ENCODE data around the gene SLC7A5. TPM values are rescaled to one million over a fixed set of nuclear protein-coding genes. Genes with fewer than 3 reads are reported as not detected.

The SLC7A5 gene
- total and polyA plus RNA-seq, 2 of the 4 experiments (the other 2 are of a cell fraction) = 11.3 to 101 TPM

DNA sequence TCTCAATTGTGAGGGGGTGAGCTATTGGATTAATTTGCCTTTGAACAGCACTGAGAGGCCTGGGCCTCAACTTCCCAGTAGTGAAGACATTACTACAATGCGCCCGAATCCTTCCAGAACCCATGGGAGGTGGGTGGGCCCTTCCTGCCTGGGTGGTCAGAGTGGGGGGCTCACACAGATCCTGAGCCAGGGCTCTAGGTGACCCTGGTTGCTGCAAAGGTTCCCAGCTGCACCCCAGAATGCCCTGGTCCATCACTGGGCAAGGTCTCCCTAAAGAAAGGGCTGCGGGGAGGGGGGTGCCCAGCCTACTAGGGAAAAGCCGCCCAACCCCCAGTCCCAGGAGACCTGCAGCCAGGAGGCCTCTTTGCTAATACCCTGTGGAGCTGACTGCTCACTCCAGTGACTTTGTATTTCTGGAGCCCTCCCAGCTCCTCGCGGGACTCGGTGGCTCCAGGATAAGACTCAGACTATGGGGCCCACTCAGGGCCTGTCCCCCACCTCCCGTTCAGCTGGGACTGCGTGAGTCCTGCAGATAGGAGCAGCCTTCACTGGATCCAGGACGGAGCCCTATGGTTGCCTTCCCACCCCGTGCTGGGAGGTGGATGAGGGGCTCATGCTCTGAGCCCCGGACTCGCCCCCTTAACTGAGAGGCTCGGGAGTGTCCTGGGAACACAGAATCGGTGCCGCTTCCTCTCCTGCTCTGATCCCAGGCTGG is 40.2 kb downstream of the SLC7A5 start:
- H4K8ac ChIP-seq (ENCODE audit: low read depth in 2 of 2, low read length in 2 of 2) = no peak overlapping the region
- no peak overlapping the region for H2BK5ac ChIP-seq (ENCODE audit: low read depth, low read length, poor library complexity, severe bottlenecking)
- H3K9me3 ChIP-seq (ENCODE audit: control insufficient read depth, insufficient read depth, low read length) = no peaks in the 10 kb centered on the region
- H4K5ac ChIP-seq (ENCODE audit: low read depth, low read length) = no peak overlapping the region
- no peak overlapping the region for H3K23ac ChIP-seq (ENCODE audit: low read depth, low read length)
- no peak overlapping the region for H3K4me3 ChIP-seq (ENCODE audit: insufficient read depth, low read depth, low read length)
- in situ Hi-C loops (cut with MboI; ENCODE audit: low sequenced_read_pairs) (no loop called here), intact Hi-C loops (cut with micrococcal nuclease) (no loop called here), dilution Hi-C loops (cut with HindIII; ENCODE audit: low sequenced_read_pairs, unreplicated experiment) (no loop called here)
- peaks cover 0 to 5% of the 10 kb centered on the region in 2 experiments; a peak in 1 of 4 replicates for H3K79me1 ChIP-seq (ENCODE audit: low read depth in 1 of 2, low read length in 2 of 2)
- DNase-seq = no peak
- no peak overlapping the region for H3K56ac ChIP-seq (ENCODE audit: extremely low read depth, insufficient read depth, low read length)
- peaks cover 40% of the 10 kb centered on the region for H3K36me3 ChIP-seq (ENCODE audit: control insufficient read depth, insufficient read depth, low read length)
- no peaks in the 10 kb centered on the region for H3K4me1 ChIP-seq (ENCODE audit: control insufficient read depth, insufficient read depth, low read length)
- H3K27ac ChIP-seq (ENCODE audit: insufficient read depth, low read length) = no peak overlapping the region
- H3K14ac ChIP-seq (replicated peaks; ENCODE audit: low read depth, low read length) = no peak overlapping the region
- H3K9ac ChIP-seq (ENCODE audit: low read depth, low read length) = no peak overlapping the region
- no peak; the same call in 1 of the 2 replicates for ATAC-seq (ENCODE audit: low read depth)
- CTCF ChIA-PET = interaction anchor here (0.9 kb wide), 1 partner anchor 21 kb away, joined by 3 read pairs; no protein-coding TSS in a partner anchor
- no peak overlapping the region for H2BK20ac ChIP-seq (ENCODE audit: low read depth, low read length)
- H3K18ac ChIP-seq (ENCODE audit: low read depth, low read length) = no peak overlapping the region
- no peak overlapping the region for H2AK5ac ChIP-seq (ENCODE audit: low read depth, low read length)
- peak overlapping the region; percentile 45 for H2AK9ac ChIP-seq (replicated peaks; ENCODE audit: low read depth, low read length, poor library complexity)
- no peak overlapping the region for H2BK120ac ChIP-seq (ENCODE audit: low read depth, low read length)
- H2AFZ ChIP-seq (replicated peaks; ENCODE audit: low read length, poor library complexity) = no peak overlapping the region
- H3K27me3 ChIP-seq (ENCODE audit: control insufficient read depth, insufficient read depth, low read length) = peaks cover 3% of the 10 kb centered on the region; the same call in 1 of the 2 replicates
- no peak overlapping the region for H3K4me2 ChIP-seq (ENCODE audit: low read depth, low read length)
- TF ChIP-seq POLR2A (IDR thresholded peaks at IDR 0.05; ENCODE audit: low read depth, low read length) (no peak; the same call in 1 of the 2 replicates), BHLHE40 (IDR thresholded peaks at IDR 0.05; ENCODE audit: low read depth, low read length) (no peak), MXI1 (IDR thresholded peaks at IDR 0.05; ENCODE audit: borderline replicate concordance, low read depth, low read length) (no peak), MAZ (IDR thresholded peaks at IDR 0.05; ENCODE audit: borderline replicate concordance, low read depth, low read length) (no peak), NFE2L2 (IDR thresholded peaks at IDR 0.05; ENCODE audit: low read depth, low read length) (no peak), RCOR1 (IDR thresholded peaks at IDR 0.05; ENCODE audit: insufficient replicate concordance, low read length) (no peak), FOS (IDR thresholded peaks at IDR 0.05; ENCODE audit: low read depth, low read length) (no peak), CEBPB (IDR thresholded peaks at IDR 0.05; ENCODE audit: low read depth, low read length) (no peak), RAD21 (IDR thresholded peaks at IDR 0.05; ENCODE audit: low read length) (no peak), SMC3 (IDR thresholded peaks at IDR 0.05; ENCODE audit: low read depth, low read length) (no peak), CHD1 (IDR thresholded peaks at IDR 0.05; ENCODE audit: low read depth, low read length) (no peak), RFX5 (IDR thresholded peaks at IDR 0.05; ENCODE audit: low read depth, low read length) (no peak)
- TF ChIP-seq, protein P1, sequence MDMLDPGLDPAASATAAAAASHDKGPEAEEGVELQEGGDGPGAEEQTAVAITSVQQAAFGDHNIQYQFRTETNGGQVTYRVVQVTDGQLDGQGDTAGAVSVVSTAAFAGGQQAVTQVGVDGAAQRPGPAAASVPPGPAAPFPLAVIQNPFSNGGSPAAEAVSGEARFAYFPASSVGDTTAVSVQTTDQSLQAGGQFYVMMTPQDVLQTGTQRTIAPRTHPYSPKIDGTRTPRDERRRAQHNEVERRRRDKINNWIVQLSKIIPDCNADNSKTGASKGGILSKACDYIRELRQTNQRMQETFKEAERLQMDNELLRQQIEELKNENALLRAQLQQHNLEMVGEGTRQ (IDR thresholded peaks at IDR 0.05; ENCODE audit: low read depth, low read length) = no peak
- TF ChIP-seq, protein P2, sequence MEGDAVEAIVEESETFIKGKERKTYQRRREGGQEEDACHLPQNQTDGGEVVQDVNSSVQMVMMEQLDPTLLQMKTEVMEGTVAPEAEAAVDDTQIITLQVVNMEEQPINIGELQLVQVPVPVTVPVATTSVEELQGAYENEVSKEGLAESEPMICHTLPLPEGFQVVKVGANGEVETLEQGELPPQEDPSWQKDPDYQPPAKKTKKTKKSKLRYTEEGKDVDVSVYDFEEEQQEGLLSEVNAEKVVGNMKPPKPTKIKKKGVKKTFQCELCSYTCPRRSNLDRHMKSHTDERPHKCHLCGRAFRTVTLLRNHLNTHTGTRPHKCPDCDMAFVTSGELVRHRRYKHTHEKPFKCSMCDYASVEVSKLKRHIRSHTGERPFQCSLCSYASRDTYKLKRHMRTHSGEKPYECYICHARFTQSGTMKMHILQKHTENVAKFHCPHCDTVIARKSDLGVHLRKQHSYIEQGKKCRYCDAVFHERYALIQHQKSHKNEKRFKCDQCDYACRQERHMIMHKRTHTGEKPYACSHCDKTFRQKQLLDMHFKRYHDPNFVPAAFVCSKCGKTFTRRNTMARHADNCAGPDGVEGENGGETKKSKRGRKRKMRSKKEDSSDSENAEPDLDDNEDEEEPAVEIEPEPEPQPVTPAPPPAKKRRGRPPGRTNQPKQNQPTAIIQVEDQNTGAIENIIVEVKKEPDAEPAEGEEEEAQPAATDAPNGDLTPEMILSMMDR (conservative IDR thresholded peaks at IDR 0.05; ENCODE audit: low read depth, low read length) = no peak
- TF ChIP-seq, protein P3, sequence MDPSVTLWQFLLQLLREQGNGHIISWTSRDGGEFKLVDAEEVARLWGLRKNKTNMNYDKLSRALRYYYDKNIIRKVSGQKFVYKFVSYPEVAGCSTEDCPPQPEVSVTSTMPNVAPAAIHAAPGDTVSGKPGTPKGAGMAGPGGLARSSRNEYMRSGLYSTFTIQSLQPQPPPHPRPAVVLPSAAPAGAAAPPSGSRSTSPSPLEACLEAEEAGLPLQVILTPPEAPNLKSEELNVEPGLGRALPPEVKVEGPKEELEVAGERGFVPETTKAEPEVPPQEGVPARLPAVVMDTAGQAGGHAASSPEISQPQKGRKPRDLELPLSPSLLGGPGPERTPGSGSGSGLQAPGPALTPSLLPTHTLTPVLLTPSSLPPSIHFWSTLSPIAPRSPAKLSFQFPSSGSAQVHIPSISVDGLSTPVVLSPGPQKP (IDR thresholded peaks at IDR 0.05; ENCODE audit: borderline replicate concordance, low read depth, low read length) = no peak
- no peak overlapping the region for H3K4ac ChIP-seq (ENCODE audit: low read depth, low read length)
- no peak overlapping the region for H4K91ac ChIP-seq (ENCODE audit: insufficient read depth, low read depth, low read length)
- H2BK15ac ChIP-seq (ENCODE audit: low read depth, low read length) = no peak overlapping the region
- H3K9me1 ChIP-seq (ENCODE audit: insufficient read depth, low read length) = no peaks in the 10 kb centered on the region
- peaks cover 21% of the 10 kb centered on the region for H4K20me1 ChIP-seq (ENCODE audit: insufficient read depth, low read length)
- POLR2A ChIA-PET (ENCODE audit: unreplicated experiment) = no interaction called here
- 87% methylated on average over 3 of the region's 16 CpGs; no CpG with 5 or more reads in 1 of the 2 experiments for WGBS, 2 experiments (ENCODE audit: extremely low coverage in 2 of 2, insufficient read length in 1 of 2)
- BruUV-seq (replicated peaks) = no TSS peak
